Bronchial epithelial cell (primary cell): Measurements from ENCODE around the gene CLEC17A. TPM values are rescaled to one million over a fixed set of nuclear protein-coding genes. Genes with fewer than 3 reads are reported as not detected.

ENCODE experiments used
- DNase-seq: peaks from one replicate; pipeline ENCODE4 v3.0.0-alpha.2; 2010; ENCODE audit warnings: low read depth
- FAIRE-seq: peaks from 2 replicates; lab custom pipeline; 2011; peaks lifted over from hg19 to GRCh38; lab: Jason Lieb, UNC
- H3K27me3 ChIP-seq: 2 replicates; pipeline ENCODE4 v1.5.1; 2011; ENCODE audit warnings: low read length; ENCODE audit not compliant: control insufficient read depth, insufficient read depth
- H3K36me3 ChIP-seq: 2 replicates; pipeline ENCODE4 v1.5.1; 2011; ENCODE audit warnings: low read length; ENCODE audit not compliant: control insufficient read depth, insufficient read depth
- H3K4me3 ChIP-seq: 2 replicates; pipeline ENCODE4 v1.5.1; 2011; ENCODE audit warnings: mild to moderate bottlenecking, low read depth, low read length, control low read depth
- total RNA-seq: library from RNA; depleted of rRNA; stranded (reverse); fragments of >200 nt; gene quantifications from 2 replicates; pipeline ENCODE4 v1.2.1, GENCODE V29; 2014
- TF ChIP-seq, protein P1 (sequence below): IDR thresholded peaks from 2 replicates; pipeline ENCODE4 v1.5.1; 2011; ENCODE audit warnings: mild to moderate bottlenecking, moderate library complexity, low read length, control low read depth, inconsistent platforms; ENCODE audit not compliant: insufficient read depth, severe bottlenecking

The CLEC17A gene
- total RNA-seq, 1 donor from 2014 or later = not detected

DNA sequence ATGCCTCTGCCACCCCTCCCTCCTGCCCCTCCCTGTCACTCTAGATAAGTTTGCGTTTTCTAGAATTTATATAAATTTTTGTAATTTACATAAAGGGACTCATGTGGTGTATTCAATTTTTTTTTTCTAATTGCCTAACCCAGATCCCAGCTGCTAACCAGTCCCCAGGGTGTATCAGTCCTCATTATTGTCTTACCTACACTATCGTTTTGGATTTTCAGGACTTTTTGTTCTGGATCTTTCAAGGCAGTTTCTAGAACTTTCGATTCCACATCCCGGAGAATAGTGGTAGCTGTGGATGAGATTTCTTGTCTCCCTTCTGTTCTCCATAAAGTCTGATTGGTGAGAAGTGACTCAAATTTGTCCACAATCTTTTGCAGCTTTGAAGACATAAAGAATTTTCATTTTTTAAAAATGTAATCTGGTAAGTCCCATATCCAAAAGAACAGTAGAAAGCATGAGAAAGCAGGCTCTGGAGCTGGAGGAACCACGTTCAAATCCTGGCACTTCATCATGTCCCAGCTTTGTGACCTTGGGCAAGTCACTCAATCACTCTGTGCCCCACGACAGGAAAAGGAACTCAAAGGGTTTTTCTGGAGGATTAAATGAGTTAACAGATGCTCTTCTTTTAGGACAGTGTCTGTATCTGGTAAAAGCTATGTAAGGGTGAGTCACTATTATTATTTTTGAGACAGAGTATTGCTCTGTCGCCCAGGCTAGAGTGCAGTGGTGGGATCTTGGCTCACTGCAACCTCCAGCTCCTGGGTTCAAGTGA is 72.1 kb downstream of the CLEC17A start:
- TF ChIP-seq, protein P1, sequence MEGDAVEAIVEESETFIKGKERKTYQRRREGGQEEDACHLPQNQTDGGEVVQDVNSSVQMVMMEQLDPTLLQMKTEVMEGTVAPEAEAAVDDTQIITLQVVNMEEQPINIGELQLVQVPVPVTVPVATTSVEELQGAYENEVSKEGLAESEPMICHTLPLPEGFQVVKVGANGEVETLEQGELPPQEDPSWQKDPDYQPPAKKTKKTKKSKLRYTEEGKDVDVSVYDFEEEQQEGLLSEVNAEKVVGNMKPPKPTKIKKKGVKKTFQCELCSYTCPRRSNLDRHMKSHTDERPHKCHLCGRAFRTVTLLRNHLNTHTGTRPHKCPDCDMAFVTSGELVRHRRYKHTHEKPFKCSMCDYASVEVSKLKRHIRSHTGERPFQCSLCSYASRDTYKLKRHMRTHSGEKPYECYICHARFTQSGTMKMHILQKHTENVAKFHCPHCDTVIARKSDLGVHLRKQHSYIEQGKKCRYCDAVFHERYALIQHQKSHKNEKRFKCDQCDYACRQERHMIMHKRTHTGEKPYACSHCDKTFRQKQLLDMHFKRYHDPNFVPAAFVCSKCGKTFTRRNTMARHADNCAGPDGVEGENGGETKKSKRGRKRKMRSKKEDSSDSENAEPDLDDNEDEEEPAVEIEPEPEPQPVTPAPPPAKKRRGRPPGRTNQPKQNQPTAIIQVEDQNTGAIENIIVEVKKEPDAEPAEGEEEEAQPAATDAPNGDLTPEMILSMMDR = no peak
- H3K27me3 ChIP-seq = no peaks in the 10 kb centered on the region
- no peak overlapping the region for H3K4me3 ChIP-seq
- FAIRE-seq (no peak), DNase-seq (no peak)
- no peaks in the 10 kb centered on the region for H3K36me3 ChIP-seq

DNA sequence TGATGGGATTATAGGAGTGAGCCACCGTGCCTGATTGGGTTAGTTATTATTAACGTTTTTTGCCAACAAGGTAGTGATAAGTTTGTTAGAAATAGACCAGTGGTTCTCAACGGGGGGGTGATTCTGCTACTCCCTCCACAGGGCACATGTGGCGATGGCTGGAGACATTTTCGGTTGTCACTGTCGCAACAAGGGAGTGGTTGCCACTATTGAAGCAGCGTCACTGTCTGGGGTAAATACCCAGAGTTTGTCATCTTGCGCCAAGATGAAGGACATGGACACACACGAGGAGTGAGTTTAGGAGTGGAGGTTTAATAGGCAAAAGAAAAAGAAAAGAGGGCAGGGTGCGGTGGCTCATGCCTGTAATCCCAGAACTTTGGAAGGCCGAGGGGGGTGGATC is 72.8 kb downstream of the CLEC17A start:
- no peak for FAIRE-seq
- TF ChIP-seq, protein P1 = no peak

DNA sequence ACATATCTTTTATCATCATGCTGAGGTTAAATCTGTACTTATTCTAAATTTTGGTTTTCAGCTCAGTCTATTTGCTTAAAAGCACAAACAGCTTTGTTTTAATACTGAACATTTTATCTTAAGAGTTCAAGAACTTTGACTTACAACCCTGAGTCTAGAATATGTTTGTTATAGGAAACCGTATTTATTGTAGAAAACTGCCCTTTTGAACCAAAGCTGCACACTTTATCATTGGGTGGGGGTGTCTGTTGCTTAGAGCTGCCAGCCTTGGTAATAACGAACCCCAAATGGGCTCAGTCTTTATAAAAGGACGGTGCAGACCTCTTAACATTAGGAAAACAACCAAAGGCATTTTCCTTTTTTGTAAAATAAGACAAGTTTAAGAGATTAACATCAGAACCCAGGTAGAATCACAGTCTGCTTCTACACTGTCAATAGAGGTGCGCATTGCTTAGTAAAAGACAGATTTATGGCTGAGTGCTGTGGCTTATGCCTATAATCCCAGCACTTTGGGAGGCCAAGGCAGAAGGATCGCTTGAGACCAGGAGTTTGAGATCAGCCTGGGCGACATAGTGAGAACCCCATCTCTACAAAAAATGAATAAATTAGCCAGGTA is 77.1 kb downstream of the CLEC17A start:
- Histone ChIP-seq H3K4me3 (no peak overlapping the region), H3K27me3 (no peaks in the 10 kb centered on the region), H3K36me3 (no peaks in the 10 kb centered on the region)
- TF ChIP-seq, protein P1 = no peak
- DNase-seq (no peak), FAIRE-seq (no peak)

More for the DNA sequence above, 72.8 kb downstream of the CLEC17A start:
- Histone ChIP-seq H3K4me3 (no peak overlapping the region), H3K27me3 (no peaks in the 10 kb centered on the region), H3K36me3 (no peaks in the 10 kb centered on the region)
- no peak for DNase-seq

DNA sequence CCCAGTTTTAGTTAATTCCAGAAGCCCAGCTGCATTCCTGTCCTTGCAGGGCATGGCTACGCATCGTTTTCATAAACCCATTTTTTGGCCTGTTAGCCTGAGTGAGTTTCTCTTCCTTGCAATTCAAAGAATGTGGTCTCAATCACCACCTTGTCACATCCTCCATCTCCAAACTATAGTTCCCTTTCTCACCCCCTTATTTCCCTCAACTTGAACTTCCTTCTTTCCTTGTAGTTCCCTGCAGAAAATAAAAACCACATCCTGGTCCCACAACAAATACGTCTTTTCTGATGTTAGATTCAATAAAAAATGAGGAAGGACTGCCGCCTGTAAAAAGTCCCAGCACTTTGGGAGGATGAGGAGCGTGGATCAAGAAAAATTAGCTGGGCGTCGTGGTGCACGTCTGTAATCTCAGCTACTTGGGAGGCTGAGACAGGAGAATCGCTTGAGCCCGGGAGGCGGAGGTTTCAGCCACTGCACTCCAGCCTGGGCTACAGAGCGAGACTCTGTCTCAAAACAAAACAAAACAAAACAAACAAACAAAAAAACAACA is 78.6 kb downstream of the CLEC17A start:
- TF ChIP-seq, protein P1 = no peak
- DNase-seq (no peak), FAIRE-seq (no peak)
- H3K4me3 ChIP-seq = no peak overlapping the region
- H3K36me3 ChIP-seq = no peaks in the 10 kb centered on the region
- H3K27me3 ChIP-seq = no peaks in the 10 kb centered on the region

Other genes with a start within 250 kb of the CLEC17A start
- gene ADGRE5, start 201.6 kb upstream of the CLEC17A start, total RNA-seq = 2.4 and 3.5 TPM in 2 replicates
- gene DDX39A, start 163.7 kb upstream of the CLEC17A start, total RNA-seq = 36.7 and 54.8 TPM in 2 replicates
- gene PKN1, start 149.8 kb upstream of the CLEC17A start, total RNA-seq = 22.1 and 32.9 TPM in 2 replicates
- gene PTGER1, start 107.7 kb upstream of the CLEC17A start, total RNA-seq = 1.5 and 2.6 TPM in 2 replicates
- 327 and 466 TPM in 2 replicates for gene GIPC1, start 87.0 kb upstream of the CLEC17A start, total RNA-seq
- 58.4 and 117 TPM in 2 replicates for gene DNAJB1, start 64.7 kb upstream of the CLEC17A start, total RNA-seq
- 20.0 and 46.3 TPM in 2 replicates for gene TECR, start 53.5 kb upstream of the CLEC17A start, total RNA-seq
- gene NDUFB7, start 11.0 kb upstream of the CLEC17A start, total RNA-seq = 192 and 347 TPM in 2 replicates
- gene ADGRE3, start 91.8 kb downstream of the CLEC17A start, total RNA-seq = not detected in 2 replicates
- gene ZNF333, start 107.0 kb downstream of the CLEC17A start, total RNA-seq = 12.3 and 22.9 TPM in 2 replicates
- 0.26 and 0.38 TPM in 2 replicates for gene ADGRE2, start 195.5 kb downstream of the CLEC17A start, total RNA-seq